Epithelial cell of proximal tubule (primary cell): ENCODE measurements around the gene KRR1. TPM values are rescaled to one million over a fixed set of nuclear protein-coding genes. Genes with fewer than 3 reads are reported as not detected.
"Not testable (repeated sequence)": the region's sequence is repeated elsewhere in the genome, so short reads cannot be mapped to it uniquely, and the experiment has no call there.

ENCODE experiments used
- DNase-seq: peaks from one replicate; pipeline ENCODE4 v3.0.0-alpha.2; 2011; ENCODE audit warnings: low read depth
- H3K4me3 ChIP-seq: 2 replicates; pipeline ENCODE4 v1.5.1; 2011; ENCODE audit warnings: low read depth, mild to moderate bottlenecking, low read length
- CTCF ChIP-seq: conservative IDR thresholded peaks from 2 replicates; pipeline ENCODE4 v1.5.1; 2012; ENCODE audit warnings: low read depth, mild to moderate bottlenecking, low read length
- total RNA-seq: library from RNA; depleted of rRNA; stranded (reverse); fragments of >200 nt; gene quantifications from 2 replicates; pipeline ENCODE4 v1.2.3, GENCODE V29; 2015

The KRR1 gene
- total RNA-seq, 1 donor from 2014 or later: 20.1 TPM

- no peak overlapping the region for H3K4me3 ChIP-seq
- TF ChIP-seq CTCF: no peak
- DNase-seq: no peak
Measured at GRCh38 chr12:75444429-75445136, 66.8 kb downstream of the KRR1 start.

GRCh38 chr12:75443709-75444108, 67.7 kb downstream of the KRR1 start:
- no peak for DNase-seq
- H3K4me3 ChIP-seq: no peak overlapping the region
- TF ChIP-seq CTCF: no peak

GRCh38 chr12:75442454-75442853, 69.0 kb downstream of the KRR1 start:
- not testable (repeated sequence) for DNase-seq, H3K4me3 ChIP-seq

- H3K4me3 ChIP-seq, DNase-seq: not testable (repeated sequence)
Measured at GRCh38 chr12:75441687-75442449, 69.5 kb downstream of the KRR1 start.

Other genes starting within 250 kb of the KRR1 start
- gene CAPS2, start 181.3 kb downstream of the KRR1 start, total RNA-seq: 0.06 and 1.7 TPM in 2 replicates
- not detected in 2 replicates for gene GLIPR1L1, start 176.9 kb downstream of the KRR1 start, total RNA-seq
- gene GLIPR1L2, start 120.5 kb downstream of the KRR1 start, total RNA-seq: 0.12 and 0.14 TPM in 2 replicates
- gene GLIPR1, start 30.9 kb downstream of the KRR1 start, total RNA-seq: 39.6 and 50.4 TPM in 2 replicates